ENCODE results near the gene PRKG1. TPM values are rescaled to one million over a fixed set of nuclear protein-coding genes. Genes with fewer than 3 reads are reported as not detected.

The PRKG1 gene
- polyA plus RNA-seq, 2 donors: 0.84 to 0.87 TPM

DNA sequence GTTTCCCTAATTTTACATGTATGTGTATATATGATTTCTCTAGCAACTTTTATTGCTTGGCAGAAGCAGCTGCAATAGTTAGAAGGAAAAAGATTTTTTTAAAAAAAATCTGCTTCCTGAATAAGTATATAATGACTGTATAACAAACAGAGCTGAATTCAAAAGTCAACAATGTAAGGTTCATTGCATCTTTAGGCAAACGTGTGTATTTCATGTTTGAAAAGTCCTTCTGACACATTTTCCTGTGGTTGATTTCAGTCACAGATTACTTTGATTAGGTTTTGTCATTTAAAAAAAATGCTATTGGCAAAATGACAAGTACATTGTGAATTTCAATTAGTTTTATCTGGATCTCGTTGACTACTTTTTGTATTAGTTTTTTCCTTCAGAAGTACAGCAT is 394.1 kb downstream of the PRKG1 start:
- 31 to 33% methylated on average over 2 of the region's 2 CpGs for WGBS, 2 donors
- no peak overlapping the region for H3K27ac ChIP-seq (ENCODE audit: low read depth in 2 of 2, low read length in 1 of 2)
- H3K4me1 ChIP-seq (ENCODE audit: control insufficient read depth in 2 of 2, insufficient read depth in 2 of 2, low read length in 1 of 2): no peaks in the 10 kb centered on the region
- H3K36me3 ChIP-seq (ENCODE audit: control insufficient read depth in 2 of 2, insufficient read depth in 2 of 2, low read length in 1 of 2): no peaks in the 10 kb centered on the region
- H3K27me3 ChIP-seq (ENCODE audit: control insufficient read depth in 1 of 2, insufficient read depth in 2 of 2, low read length in 2 of 2): no peaks in the 10 kb centered on the region
- no peak overlapping the region for H3K4me3 ChIP-seq (ENCODE audit: low read depth in 1 of 2, low read length in 2 of 2)
- H3K9me3 ChIP-seq (ENCODE audit: control insufficient read depth in 2 of 2, insufficient read depth in 1 of 2, low read depth in 1 of 2, low read length in 1 of 2): no peaks in the 10 kb centered on the region

DNA sequence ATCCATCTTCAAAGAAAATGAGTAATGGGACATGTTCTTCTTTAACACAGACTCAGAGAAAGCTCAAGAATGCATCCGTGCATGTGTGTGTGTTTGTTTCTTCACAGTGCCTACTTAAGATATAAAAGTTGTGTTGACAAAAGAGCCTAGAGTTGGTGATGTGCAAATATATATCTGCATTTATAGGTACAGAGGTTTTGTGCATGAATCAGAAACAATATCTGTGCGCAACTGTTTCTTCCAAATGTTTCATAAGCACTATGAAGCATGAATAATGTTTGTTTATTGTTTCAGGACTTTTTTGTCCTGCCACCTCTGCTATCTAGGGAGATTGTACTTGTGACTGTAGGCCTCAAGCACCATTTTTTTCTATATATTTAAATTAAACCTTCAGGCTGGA is 395.4 kb downstream of the PRKG1 start:
- H3K9me3 ChIP-seq (ENCODE audit: control insufficient read depth in 2 of 2, insufficient read depth in 1 of 2, low read depth in 1 of 2, low read length in 1 of 2): no peaks in the 10 kb centered on the region
- H3K27me3 ChIP-seq (ENCODE audit: control insufficient read depth in 1 of 2, insufficient read depth in 2 of 2, low read length in 2 of 2): no peaks in the 10 kb centered on the region
- no peak overlapping the region for H3K4me3 ChIP-seq (ENCODE audit: low read depth in 1 of 2, low read length in 2 of 2)
- WGBS, 2 donors: 90 to 94% methylated on average over 2 of the region's 2 CpGs
- H3K27ac ChIP-seq (ENCODE audit: low read depth in 2 of 2, low read length in 1 of 2): no peak overlapping the region
- no peaks in the 10 kb centered on the region for H3K4me1 ChIP-seq (ENCODE audit: control insufficient read depth in 2 of 2, insufficient read depth in 2 of 2, low read length in 1 of 2)
- H3K36me3 ChIP-seq (ENCODE audit: control insufficient read depth in 2 of 2, insufficient read depth in 2 of 2, low read length in 1 of 2): no peaks in the 10 kb centered on the region

DNA sequence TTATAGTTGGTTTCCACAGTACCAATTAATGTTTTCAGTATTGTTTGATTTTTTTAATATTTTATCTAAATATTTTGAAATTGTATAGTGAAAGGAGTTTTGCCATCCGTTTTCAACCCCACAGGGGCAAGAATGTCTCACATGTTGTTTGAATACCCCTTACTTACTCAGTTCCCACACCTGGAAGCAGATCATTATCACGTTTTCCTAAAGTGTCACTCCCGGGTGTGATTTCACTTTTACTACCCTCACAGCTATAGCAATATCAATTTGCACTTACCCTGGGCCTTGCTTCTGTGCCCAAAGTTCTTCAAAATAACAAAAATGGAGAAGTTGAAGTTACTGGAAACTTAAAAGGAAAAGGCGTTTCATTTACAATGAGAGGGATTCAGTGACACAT is 397.0 kb downstream of the PRKG1 start:
- H3K27me3 ChIP-seq (ENCODE audit: control insufficient read depth in 1 of 2, insufficient read depth in 2 of 2, low read length in 2 of 2): no peaks in the 10 kb centered on the region
- H3K27ac ChIP-seq (ENCODE audit: low read depth in 2 of 2, low read length in 1 of 2): no peak overlapping the region
- no peaks in the 10 kb centered on the region for H3K9me3 ChIP-seq (ENCODE audit: control insufficient read depth in 2 of 2, insufficient read depth in 1 of 2, low read depth in 1 of 2, low read length in 1 of 2)
- no peaks in the 10 kb centered on the region for H3K36me3 ChIP-seq (ENCODE audit: control insufficient read depth in 2 of 2, insufficient read depth in 2 of 2, low read length in 1 of 2)
- 65 to 77% methylated on average over 4 of the region's 4 CpGs for WGBS, 2 donors
- H3K4me1 ChIP-seq (ENCODE audit: control insufficient read depth in 2 of 2, insufficient read depth in 2 of 2, low read length in 1 of 2): no peaks in the 10 kb centered on the region
- H3K4me3 ChIP-seq (ENCODE audit: low read depth in 1 of 2, low read length in 2 of 2): no peak overlapping the region

DNA sequence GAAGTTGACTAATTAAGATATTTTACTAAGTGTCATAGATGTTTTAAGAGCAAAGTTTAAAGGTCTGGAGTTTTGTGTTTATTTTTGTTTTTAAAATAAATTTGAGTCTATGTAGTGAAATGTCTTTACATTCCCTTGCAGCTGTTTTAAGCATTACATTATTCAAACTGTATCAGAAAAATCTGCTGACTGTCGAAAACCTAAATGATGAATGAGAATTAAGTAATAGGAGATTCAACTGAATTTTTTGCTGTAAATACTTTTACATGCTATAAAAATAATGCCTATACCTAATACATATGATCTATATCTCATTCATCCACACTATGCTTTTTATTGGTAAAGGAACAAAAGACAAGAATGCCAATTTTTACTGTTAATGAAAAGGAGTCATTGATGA is 397.9 kb downstream of the PRKG1 start:
- Histone ChIP-seq H3K27me3 (ENCODE audit: control insufficient read depth in 1 of 2, insufficient read depth in 2 of 2, low read length in 2 of 2) (no peaks in the 10 kb centered on the region), H3K9me3 (ENCODE audit: control insufficient read depth in 2 of 2, insufficient read depth in 1 of 2, low read depth in 1 of 2, low read length in 1 of 2) (no peaks in the 10 kb centered on the region), H3K4me3 (ENCODE audit: low read depth in 1 of 2, low read length in 2 of 2) (no peak overlapping the region), H3K4me1 (ENCODE audit: control insufficient read depth in 2 of 2, insufficient read depth in 2 of 2, low read length in 1 of 2) (no peaks in the 10 kb centered on the region), H3K27ac (ENCODE audit: low read depth in 2 of 2, low read length in 1 of 2) (no peak overlapping the region), H3K36me3 (ENCODE audit: control insufficient read depth in 2 of 2, insufficient read depth in 2 of 2, low read length in 1 of 2) (no peaks in the 10 kb centered on the region)
- WGBS, 2 donors: 80 to 95% methylated on average over 1 of the region's 1 CpG

DNA sequence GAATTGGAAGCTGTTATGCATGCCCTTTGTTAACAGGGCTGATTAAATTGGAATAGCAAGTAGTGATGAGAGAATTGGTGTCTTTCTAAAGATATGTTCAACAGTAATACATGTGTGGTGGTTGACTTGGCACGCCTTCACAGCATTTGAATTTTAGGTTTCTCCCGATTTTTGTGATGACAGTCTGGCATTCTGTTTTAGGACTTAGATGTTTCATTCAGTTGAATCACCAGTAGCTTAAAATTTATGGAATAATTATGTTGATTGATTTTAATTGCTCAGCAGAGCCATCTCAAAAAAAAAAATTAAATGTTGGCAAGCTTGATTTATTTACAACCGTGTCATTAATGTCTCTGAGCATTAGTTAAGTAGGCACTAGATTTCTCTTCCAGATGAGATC is 405.4 kb downstream of the PRKG1 start:
- Histone ChIP-seq H3K4me1 (ENCODE audit: control insufficient read depth in 2 of 2, insufficient read depth in 2 of 2, low read length in 1 of 2) (no peaks in the 10 kb centered on the region), H3K9me3 (ENCODE audit: control insufficient read depth in 2 of 2, insufficient read depth in 1 of 2, low read depth in 1 of 2, low read length in 1 of 2) (no peaks in the 10 kb centered on the region), H3K27ac (ENCODE audit: low read depth in 2 of 2, low read length in 1 of 2) (no peak overlapping the region), H3K36me3 (ENCODE audit: control insufficient read depth in 2 of 2, insufficient read depth in 2 of 2, low read length in 1 of 2) (no peaks in the 10 kb centered on the region), H3K27me3 (ENCODE audit: control insufficient read depth in 1 of 2, insufficient read depth in 2 of 2, low read length in 2 of 2) (no peaks in the 10 kb centered on the region), H3K4me3 (ENCODE audit: low read depth in 1 of 2, low read length in 2 of 2) (no peak overlapping the region)
- WGBS, 2 donors: 77 to 87% methylated on average over 3 of the region's 3 CpGs

DNA sequence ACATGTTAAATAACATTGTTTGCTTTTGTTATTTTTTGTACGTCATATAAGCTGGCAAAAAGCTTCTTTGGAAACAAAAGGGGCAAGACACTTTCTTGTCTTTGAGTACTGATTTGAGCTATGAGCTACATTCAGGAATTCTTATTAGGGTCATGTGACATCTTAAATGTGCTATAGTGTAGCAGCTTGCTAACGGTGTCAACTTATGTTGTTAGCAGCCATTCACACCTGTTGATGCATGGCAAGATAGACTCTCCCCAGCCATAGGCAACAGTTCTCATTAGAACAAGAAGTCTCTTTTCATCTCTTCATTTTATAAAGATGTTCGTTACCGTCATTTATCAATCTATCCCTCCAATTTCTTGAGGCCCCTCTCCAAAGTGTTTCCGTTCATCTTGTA is 411.4 kb downstream of the PRKG1 start:
- Histone ChIP-seq H3K36me3 (ENCODE audit: control insufficient read depth in 2 of 2, insufficient read depth in 2 of 2, low read length in 1 of 2) (no peaks in the 10 kb centered on the region), H3K4me3 (ENCODE audit: low read depth in 1 of 2, low read length in 2 of 2) (no peak overlapping the region), H3K9me3 (ENCODE audit: control insufficient read depth in 2 of 2, insufficient read depth in 1 of 2, low read depth in 1 of 2, low read length in 1 of 2) (no peaks in the 10 kb centered on the region), H3K4me1 (ENCODE audit: control insufficient read depth in 2 of 2, insufficient read depth in 2 of 2, low read length in 1 of 2) (no peaks in the 10 kb centered on the region), H3K27me3 (ENCODE audit: control insufficient read depth in 1 of 2, insufficient read depth in 2 of 2, low read length in 2 of 2) (no peaks in the 10 kb centered on the region), H3K27ac (ENCODE audit: low read depth in 2 of 2, low read length in 1 of 2) (no peak overlapping the region)
- WGBS, 2 donors: 80 to 93% methylated on average over 5 of the region's 5 CpGs

DNA sequence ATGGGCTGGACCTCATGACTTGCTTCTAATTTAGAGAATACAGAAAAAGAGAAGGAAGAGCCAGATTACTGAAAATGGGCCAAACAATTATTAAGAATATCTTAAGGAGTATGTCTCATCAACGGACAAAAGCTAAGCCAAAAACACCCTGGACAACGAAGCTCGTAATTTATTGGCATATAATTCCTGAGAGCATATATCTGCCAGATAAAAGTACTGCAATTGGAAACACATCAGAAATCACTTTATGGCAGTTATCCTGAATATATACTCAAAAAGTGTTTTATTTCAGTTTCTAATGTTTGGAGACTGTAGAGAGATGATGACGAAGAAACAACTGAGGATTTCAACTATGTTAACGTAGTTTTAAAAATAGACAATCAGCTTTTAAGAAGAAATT is 413.3 kb downstream of the PRKG1 start:
- Histone ChIP-seq H3K27ac (ENCODE audit: low read depth in 2 of 2, low read length in 1 of 2) (no peak overlapping the region), H3K4me3 (ENCODE audit: low read depth in 1 of 2, low read length in 2 of 2) (no peak overlapping the region), H3K4me1 (ENCODE audit: control insufficient read depth in 2 of 2, insufficient read depth in 2 of 2, low read length in 1 of 2) (no peaks in the 10 kb centered on the region), H3K27me3 (ENCODE audit: control insufficient read depth in 1 of 2, insufficient read depth in 2 of 2, low read length in 2 of 2) (no peaks in the 10 kb centered on the region), H3K36me3 (ENCODE audit: control insufficient read depth in 2 of 2, insufficient read depth in 2 of 2, low read length in 1 of 2) (no peaks in the 10 kb centered on the region), H3K9me3 (ENCODE audit: control insufficient read depth in 2 of 2, insufficient read depth in 1 of 2, low read depth in 1 of 2, low read length in 1 of 2) (no peaks in the 10 kb centered on the region)
- 72 to 78% methylated on average over 5 of the region's 5 CpGs for WGBS, 2 donors

DNA sequence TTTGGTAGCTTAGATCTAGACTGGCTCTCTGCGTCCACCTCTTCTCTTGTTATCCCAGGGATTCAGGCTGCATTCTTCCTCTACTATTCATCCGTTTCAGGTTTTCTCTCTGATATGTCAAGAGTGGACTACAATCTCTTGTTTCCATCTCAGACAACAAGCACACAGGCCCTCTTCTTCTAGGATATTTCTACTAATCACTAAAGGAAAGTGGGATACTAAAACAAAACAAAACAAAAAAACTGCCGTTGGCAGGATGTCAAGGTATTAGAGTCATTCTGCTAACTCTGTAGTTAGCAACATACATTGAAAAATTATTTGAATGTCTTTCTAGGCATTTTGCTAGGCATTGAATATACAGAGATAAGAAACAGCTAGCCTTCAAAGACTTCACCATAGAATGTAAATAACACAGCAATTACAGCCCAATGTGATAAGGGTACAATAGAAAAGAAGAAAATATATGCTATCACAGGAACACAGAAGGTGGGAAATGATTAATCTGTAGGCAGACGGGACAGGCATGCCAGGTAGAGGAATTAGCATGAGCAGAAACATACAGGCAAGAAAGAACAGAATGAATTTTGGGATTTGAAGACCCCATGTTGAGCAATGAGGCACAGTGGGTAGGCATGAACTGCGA is 414.6 kb downstream of the PRKG1 start:
- H3K27me3 ChIP-seq (ENCODE audit: control insufficient read depth in 1 of 2, insufficient read depth in 2 of 2, low read length in 2 of 2): no peaks in the 10 kb centered on the region
- no peaks in the 10 kb centered on the region for H3K4me1 ChIP-seq (ENCODE audit: control insufficient read depth in 2 of 2, insufficient read depth in 2 of 2, low read length in 1 of 2)
- no peaks in the 10 kb centered on the region for H3K36me3 ChIP-seq (ENCODE audit: control insufficient read depth in 2 of 2, insufficient read depth in 2 of 2, low read length in 1 of 2)
- H3K4me3 ChIP-seq (ENCODE audit: low read depth in 1 of 2, low read length in 2 of 2): no peak overlapping the region
- H3K27ac ChIP-seq (ENCODE audit: low read depth in 2 of 2, low read length in 1 of 2): no peak overlapping the region
- H3K9me3 ChIP-seq (ENCODE audit: control insufficient read depth in 2 of 2, insufficient read depth in 1 of 2, low read depth in 1 of 2, low read length in 1 of 2): no peaks in the 10 kb centered on the region
- 60 to 70% methylated on average over 5 of the region's 5 CpGs for WGBS, 2 donors

DNA sequence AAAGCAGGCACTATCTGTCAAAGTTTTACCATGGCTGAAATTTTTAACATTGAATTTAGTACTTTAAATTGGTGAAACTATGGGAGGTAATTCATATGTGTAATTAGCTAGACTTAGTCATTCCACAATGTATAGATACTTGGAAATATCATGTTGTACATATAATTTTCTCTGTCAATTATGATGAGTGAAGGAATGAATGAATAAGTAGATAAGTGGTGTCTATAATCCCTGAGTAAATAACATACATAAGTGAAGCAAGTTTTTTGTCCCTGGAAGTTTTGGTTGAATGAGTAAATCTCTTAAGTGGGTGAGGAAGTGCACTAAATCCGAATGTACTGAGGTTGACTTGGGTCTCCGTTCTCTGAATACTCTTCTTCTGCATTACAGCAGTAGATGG is 424.1 kb downstream of the PRKG1 start:
- Histone ChIP-seq H3K36me3 (ENCODE audit: control insufficient read depth in 2 of 2, insufficient read depth in 2 of 2, low read length in 1 of 2) (no peaks in the 10 kb centered on the region), H3K27ac (ENCODE audit: low read depth in 2 of 2, low read length in 1 of 2) (no peak overlapping the region), H3K9me3 (ENCODE audit: control insufficient read depth in 2 of 2, insufficient read depth in 1 of 2, low read depth in 1 of 2, low read length in 1 of 2) (no peaks in the 10 kb centered on the region), H3K27me3 (ENCODE audit: control insufficient read depth in 1 of 2, insufficient read depth in 2 of 2, low read length in 2 of 2) (no peaks in the 10 kb centered on the region), H3K4me1 (ENCODE audit: control insufficient read depth in 2 of 2, insufficient read depth in 2 of 2, low read length in 1 of 2) (no peaks in the 10 kb centered on the region), H3K4me3 (ENCODE audit: low read depth in 1 of 2, low read length in 2 of 2) (no peak overlapping the region)
- 81 to 82% methylated on average over 2 of the region's 2 CpGs for WGBS, 2 donors

DNA sequence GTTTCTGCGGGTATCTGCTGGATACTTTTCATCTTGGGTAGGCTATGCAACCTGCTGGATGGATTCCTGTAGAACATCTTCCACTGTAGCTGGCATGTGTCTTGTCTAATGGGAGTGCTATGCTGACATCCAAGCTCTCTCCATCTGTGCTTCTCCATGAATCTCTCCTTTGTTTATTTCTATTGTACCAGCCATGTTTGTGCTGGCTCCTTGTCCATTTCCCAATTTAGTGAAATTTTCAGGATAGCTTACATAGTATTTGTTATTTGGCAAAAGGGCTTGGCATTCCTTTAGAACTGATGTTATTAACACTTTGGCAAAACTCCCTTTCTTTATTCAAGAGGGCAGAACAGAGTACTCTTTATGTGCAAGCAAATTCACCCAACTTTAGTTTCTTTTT is 427.1 kb downstream of the PRKG1 start:
- Histone ChIP-seq H3K27ac (ENCODE audit: low read depth in 2 of 2, low read length in 1 of 2) (no peak overlapping the region), H3K36me3 (ENCODE audit: control insufficient read depth in 2 of 2, insufficient read depth in 2 of 2, low read length in 1 of 2) (no peaks in the 10 kb centered on the region)
- WGBS, 2 donors: 84 to 95% methylated on average over 1 of the region's 1 CpG

More for the DNA sequence above, 427.1 kb downstream of the PRKG1 start:
- no peaks in the 10 kb centered on the region for H3K27me3 ChIP-seq (ENCODE audit: control insufficient read depth in 1 of 2, insufficient read depth in 2 of 2, low read length in 2 of 2)
- H3K4me1 ChIP-seq (ENCODE audit: control insufficient read depth in 2 of 2, insufficient read depth in 2 of 2, low read length in 1 of 2): no peaks in the 10 kb centered on the region
- no peaks in the 10 kb centered on the region for H3K9me3 ChIP-seq (ENCODE audit: control insufficient read depth in 2 of 2, insufficient read depth in 1 of 2, low read depth in 1 of 2, low read length in 1 of 2)
- no peak overlapping the region for H3K4me3 ChIP-seq (ENCODE audit: low read depth in 1 of 2, low read length in 2 of 2)

Data from esophagus (tissue), 2 donors.